HepG2 (cell line): ENCODE data around the gene CLPTM1L. TPM values are rescaled to one million over a fixed set of nuclear protein-coding genes. Genes with fewer than 3 reads are reported as not detected.

Experiments
- ATAC-seq: fragments of 200-7000 bp; cut with Tn5 transposase; 3 replicates; pipeline ENCODE4 v1.9.1; 2020; ENCODE audit warnings: mild to moderate bottlenecking, moderate library complexity
- BruUV-seq: library from RNA; stranded (reverse); fragments of 400-500 nt; replicated peaks from 2 replicates; lab custom pipeline; 2021; lab: Mats Ljungman, UMichigan
- CTCF ChIA-PET: fragments of 300-600 bp; formaldehyde crosslinking; extraction: SDS; loops from one replicate; lab custom pipeline; 2021; ENCODE audit warnings: low total read pairs, inconsistent platforms, low intra/inter-chr PET ratio; lab: Yijun Ruan, JAX
- POLR2A ChIA-PET: fragments of 350-600 bp; sonication (Branson Sonifier 250); formaldehyde crosslinking; loops from one replicate; lab custom pipeline; 2020; ENCODE audit warnings: antibody characterized with exemption, inconsistent platforms; lab: Yijun Ruan, JAX
- DNase-seq: peaks from one replicate; pipeline ENCODE4 v3.0.0-alpha.2; 2015; ENCODE audit warnings: low spot score
- FAIRE-seq: peaks from 3 replicates; lab custom pipeline; 2011; peaks lifted over from hg19 to GRCh38; lab: Jason Lieb, UNC
- H2AFZ ChIP-seq: one replicate; pipeline ENCODE4 v1.6.1; 2011; ENCODE audit warnings: low read length, inconsistent platforms
- H3K27ac ChIP-seq: fragments of 300-600 bp; 3 replicates; pipeline ENCODE4 v1.8.0; 2011; ENCODE audit warnings: mixed run types, mild to moderate bottlenecking, mixed read lengths, low read length, inconsistent platforms; ENCODE audit not compliant: insufficient read depth; ENCODE audit errors: extremely low read length
- H3K27me3 ChIP-seq, 2 experiments: fragments of 200-600 bp in 1 of 2; 2 replicates in 1 of 2; 3 replicates in 1 of 2; pipeline versions ENCODE4 v1.6.0 to v1.8.0; 2011; ENCODE audit warnings: low read length in 2 of 2, mild to moderate bottlenecking in 2 of 2, moderate library complexity in 2 of 2, inconsistent platforms in 1 of 2; ENCODE audit not compliant: insufficient read depth in 2 of 2, control insufficient read depth in 1 of 2
- H3K36me3 ChIP-seq, 2 experiments: fragments of 200-600 bp in 1 of 2; replicated peaks in 1 of 2; 2 replicates in 1 of 2; 3 replicates in 1 of 2; pipeline versions ENCODE4 v1.5.1 to v1.8.0; 2011; ENCODE audit warnings: low read length in 2 of 2, inconsistent platforms in 1 of 2; ENCODE audit not compliant: insufficient read depth in 2 of 2, control insufficient read depth in 1 of 2
- H3K4me1 ChIP-seq: 2 replicates; pipeline ENCODE4 v1.5.1; 2012; ENCODE audit warnings: low read length, inconsistent platforms; ENCODE audit not compliant: insufficient read depth
- H3K4me2 ChIP-seq: 2 replicates; pipeline ENCODE4 v1.6.0; 2011; ENCODE audit warnings: low read depth, low read length, inconsistent platforms
- H3K4me3 ChIP-seq, 3 experiments: fragments of 200-600 bp in 1 of 3; sonication (generic), shearing (Covaris generic) in 1 of 3; replicated peaks in 1 of 3; 2 replicates each; pipeline ENCODE4 v1.5.1; 2011 to 2016; ENCODE audit warnings: low read length in 3 of 3, inconsistent platforms in 2 of 3, low read depth in 2 of 3, mild to moderate bottlenecking in 2 of 3, control low read depth in 1 of 3, mixed read lengths in 1 of 3; ENCODE audit not compliant: insufficient read depth in 1 of 3
- H3K79me2 ChIP-seq: one replicate; pipeline ENCODE4 v1.6.1; 2011; ENCODE audit warnings: low read length, inconsistent platforms; ENCODE audit not compliant: insufficient read depth
- H3K9ac ChIP-seq: 2 replicates; pipeline ENCODE4 v1.6.0; 2011; ENCODE audit warnings: mild to moderate bottlenecking, low read depth, low read length, inconsistent platforms; ENCODE audit not compliant: insufficient read depth
- H3K9me3 ChIP-seq: 2 replicates; pipeline ENCODE4 v1.5.1; 2012; ENCODE audit warnings: mild to moderate bottlenecking, low read length
- H4K20me1 ChIP-seq: 2 replicates; pipeline ENCODE4 v1.6.0; 2011; ENCODE audit warnings: inconsistent platforms, mild to moderate bottlenecking, low read length, moderate library complexity; ENCODE audit not compliant: insufficient read depth
- ARID2 ChIP-seq: sonication (generic); formaldehyde crosslinking; IDR thresholded peaks from 2 replicates; pipeline ENCODE4 v1.8.1; 2022; ENCODE audit warnings: mild to moderate bottlenecking, missing genetic modification reagents, borderline replicate concordance
- ATRX ChIP-seq: sonication (generic); formaldehyde crosslinking; IDR thresholded peaks from 2 replicates; pipeline ENCODE4 v1.4.0; 2020; ENCODE audit warnings: missing genetic modification reagents, borderline replicate concordance
- ERF ChIP-seq: IDR thresholded peaks from 2 replicates; pipeline ENCODE4 v1.6.1; 2018; ENCODE audit warnings: missing biosample characterization, missing genetic modification reagents
- HMG20A ChIP-seq: IDR thresholded peaks from 2 replicates; pipeline ENCODE4 v1.6.1; 2016; ENCODE audit warnings: borderline replicate concordance
- KDM5B ChIP-seq: sonication (generic); formaldehyde crosslinking; IDR thresholded peaks from 2 replicates; pipeline ENCODE4 v1.4.0; 2020; ENCODE audit warnings: missing genetic modification reagents, mild to moderate bottlenecking, borderline replicate concordance
- MTERF4 ChIP-seq: sonication (generic); formaldehyde crosslinking; IDR thresholded peaks from 2 replicates; pipeline ENCODE4 v1.8.0; 2023; ENCODE audit warnings: mild to moderate bottlenecking, missing genetic modification reagents
- NFYB ChIP-seq: sonication (generic); formaldehyde crosslinking; IDR thresholded peaks from 2 replicates; pipeline ENCODE4 v1.4.0; 2020; ENCODE audit warnings: missing genetic modification reagents
- NR3C1 ChIP-seq: sonication (generic); formaldehyde crosslinking; IDR thresholded peaks from 2 replicates; pipeline ENCODE4 v1.4.0; 2020; ENCODE audit warnings: missing genetic modification reagents
- PBX2 ChIP-seq: IDR thresholded peaks from 2 replicates; pipeline ENCODE4 v1.6.1; 2016; ENCODE audit warnings: control low read depth
- PLRG1 ChIP-seq: fragments of 450-650 bp; conservative IDR thresholded peaks from 2 replicates; pipeline ENCODE4 v1.6.1; 2016
- SNAPC2 ChIP-seq: sonication (generic); formaldehyde crosslinking; IDR thresholded peaks from 2 replicates; pipeline ENCODE4 v1.8.1; 2022; ENCODE audit warnings: mild to moderate bottlenecking, missing genetic modification reagents
- SOX5 ChIP-seq: IDR thresholded peaks from 2 replicates; pipeline ENCODE4 v1.6.1; 2016; ENCODE audit warnings: borderline replicate concordance
- SP2 ChIP-seq: sonication (generic); formaldehyde crosslinking; IDR thresholded peaks from 2 replicates; pipeline ENCODE4 v1.5.1; 2020; ENCODE audit warnings: mild to moderate bottlenecking, missing genetic modification reagents
- ZNF343 ChIP-seq: sonication (generic); formaldehyde crosslinking; IDR thresholded peaks from 2 replicates; pipeline ENCODE4 v1.4.0; 2020; ENCODE audit warnings: mild to moderate bottlenecking, missing genetic modification reagents
- ZNF83 ChIP-seq: sonication (generic); formaldehyde crosslinking; IDR thresholded peaks from 2 replicates; pipeline ENCODE4 v1.4.0; 2020; ENCODE audit warnings: missing genetic modification reagents, mild to moderate bottlenecking, borderline replicate concordance
- WGBS: methylation state at CpG from one replicate; pipeline ENCODE4 v1.1.6; 2017; ENCODE audit warnings: low lambda C conversion rate; 5-methylcytosine and 5-hydroxymethylcytosine counted together
- in situ Hi-C: cut with HindIII; loops from 2 replicates; pipeline ENCODE4 v1.10.0; 2017; ENCODE audit warnings: low pct_unique_long_range_greater_than_20kb; ENCODE audit not compliant: extremely low pct_ligation_motif_present
- intact Hi-C: fragments of 100-400 bp; cut with micrococcal nuclease; formaldehyde crosslinking; loops from one replicate; pipeline ENCODE4 v1.10.0; 2022; ENCODE audit not compliant: unreplicated experiment
- polyA plus RNA-seq, 8 experiments: library from polyadenylated mRNA; depleted of rRNA in 3 of 8; stranded (reverse) in 7 of 8; unstranded in 1 of 8; fragments of >200 nt; fragmentation: Illumina TruSeq in 4 of 8; extraction: Trizol in 4 of 8; gene quantifications; 2 replicates each; pipeline versions ENCODE4 v1.2.1 to v1.2.3, GENCODE V29; 2011 to 2016; ENCODE audit warnings: low read depth in 4 of 8, missing spikeins in 1 of 8, mixed read lengths in 1 of 8; ENCODE audit not compliant: insufficient read depth in 1 of 8
- total RNA-seq, 5 experiments: library from RNA; depleted of rRNA; stranded (reverse); fragments of >200 nt; fragmentation: Illumina TruSeq; extraction: Trizol; gene quantifications; 2 replicates each; pipeline ENCODE4 v1.2.3, GENCODE V29; 2016; ENCODE audit warnings: low read depth in 1 of 5
- TF ChIP-seq, protein P1 (sequence below): sonication (generic); formaldehyde crosslinking; IDR thresholded peaks from 2 replicates; pipeline ENCODE4 v1.5.1; 2020; ENCODE audit warnings: missing genetic modification reagents, mild to moderate bottlenecking, borderline replicate concordance
- TF ChIP-seq, protein P2 (sequence below): sonication (generic); formaldehyde crosslinking; IDR thresholded peaks from 2 replicates; pipeline ENCODE4 v1.4.0; 2020; ENCODE audit warnings: missing genetic modification reagents

CLPTM1L gene
- total and polyA plus RNA-seq, 2 of the 13 experiments (the other 11 are each of a cell fraction or from before 2014, with no cell fraction given) = 80.3 to 124 TPM

GRCh38 chr5:1285883-1286291 lies 59.0 kb downstream of the CLPTM1L start:
- Histone ChIP-seq H2AFZ (no peak overlapping the region), H3K27me3 (peaks cover 0 to 2% of the 10 kb centered on the region in 2 experiments; a peak in 2 of 5 replicates), H3K9me3 (no peaks in the 10 kb centered on the region), H3K4me2 (no peak overlapping the region), H3K4me3 (no peak overlapping the region), H3K9ac (no peak overlapping the region), H3K79me2 (no peaks in the 10 kb centered on the region), H3K27ac (no peak overlapping the region), H3K36me3 (no peaks in the 10 kb centered on the region; a peak in 1 of 5 replicates), H4K20me1 (no peaks in the 10 kb centered on the region), H3K4me1 (no peaks in the 10 kb centered on the region)
- CTCF ChIA-PET = no interaction called here
- DNase-seq (no peak), ATAC-seq (no peak), FAIRE-seq (no peak)
- BruUV-seq = no TSS peak
- intact Hi-C loops (no loop called here), in situ Hi-C loops (no loop called here)
- TF ChIP-seq SNAPC2 (no peak), NR3C1 (CRISPR knock-in tag) (no peak), ZNF83 (no peak), NFYB (no peak), KDM5B (CRISPR knock-in tag) (no peak), SP2 (CRISPR knock-in tag) (no peak)
- POLR2A ChIA-PET = no interaction called here
- WGBS = 68% methylated on average over 8 of the region's 25 CpGs

DNA sequence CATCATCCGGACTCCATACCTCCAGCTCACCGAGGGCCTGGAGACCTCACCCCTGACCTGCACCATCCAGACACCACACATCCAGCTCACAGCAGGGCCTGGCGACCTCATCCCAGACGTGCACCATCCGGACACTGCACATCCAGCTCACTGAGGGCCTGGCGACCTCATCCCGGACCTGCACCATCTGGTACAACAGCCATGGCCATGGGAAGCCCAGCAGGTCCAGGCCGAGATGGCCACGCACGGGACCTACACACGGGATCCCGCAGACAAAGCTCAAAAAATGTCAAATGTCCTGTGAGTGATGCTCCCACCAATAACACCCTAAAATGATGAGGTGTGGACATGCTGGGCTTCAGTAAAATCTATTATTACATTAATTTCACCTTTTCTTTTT lies 59.8 kb downstream of the CLPTM1L start:
- TF ChIP-seq, protein P1, sequence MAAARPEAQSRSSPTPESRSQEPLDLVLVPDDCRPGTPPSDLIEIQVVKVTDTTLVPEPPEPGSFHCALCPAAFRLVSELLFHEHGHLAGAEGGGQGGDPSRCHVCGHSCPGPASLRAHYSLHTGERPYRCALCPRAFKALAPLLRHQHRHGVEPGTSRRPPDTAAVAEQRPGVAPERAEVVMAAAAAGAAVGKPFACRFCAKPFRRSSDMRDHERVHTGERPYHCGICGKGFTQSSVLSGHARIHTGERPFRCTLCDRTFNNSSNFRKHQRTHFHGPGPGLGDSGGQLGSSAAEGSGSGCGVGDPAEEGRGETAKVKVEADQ (CRISPR knock-in tag) = no peak
- no peak for TF ChIP-seq SOX5 (CRISPR knock-in tag)
- no peak for TF ChIP-seq MTERF4 (CRISPR knock-in tag)
- TF ChIP-seq PBX2 (CRISPR knock-in tag) = no peak
- no peak for TF ChIP-seq ARID2 (CRISPR knock-in tag)
- TF ChIP-seq, protein P2, sequence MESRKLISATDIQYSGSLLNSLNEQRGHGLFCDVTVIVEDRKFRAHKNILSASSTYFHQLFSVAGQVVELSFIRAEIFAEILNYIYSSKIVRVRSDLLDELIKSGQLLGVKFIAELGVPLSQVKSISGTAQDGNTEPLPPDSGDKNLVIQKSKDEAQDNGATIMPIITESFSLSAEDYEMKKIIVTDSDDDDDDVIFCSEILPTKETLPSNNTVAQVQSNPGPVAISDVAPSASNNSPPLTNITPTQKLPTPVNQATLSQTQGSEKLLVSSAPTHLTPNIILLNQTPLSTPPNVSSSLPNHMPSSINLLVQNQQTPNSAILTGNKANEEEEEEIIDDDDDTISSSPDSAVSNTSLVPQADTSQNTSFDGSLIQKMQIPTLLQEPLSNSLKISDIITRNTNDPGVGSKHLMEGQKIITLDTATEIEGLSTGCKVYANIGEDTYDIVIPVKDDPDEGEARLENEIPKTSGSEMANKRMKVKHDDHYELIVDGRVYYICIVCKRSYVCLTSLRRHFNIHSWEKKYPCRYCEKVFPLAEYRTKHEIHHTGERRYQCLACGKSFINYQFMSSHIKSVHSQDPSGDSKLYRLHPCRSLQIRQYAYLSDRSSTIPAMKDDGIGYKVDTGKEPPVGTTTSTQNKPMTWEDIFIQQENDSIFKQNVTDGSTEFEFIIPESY (CRISPR knock-in tag) = no peak
- TF ChIP-seq HMG20A = no peak
- no peak for TF ChIP-seq PLRG1
- TF ChIP-seq ERF (CRISPR knock-in tag) = no peak
- TF ChIP-seq ZNF343 (CRISPR knock-in tag) = no peak
- no peak for TF ChIP-seq ATRX (CRISPR knock-in tag)
- no peak for DNase-seq
- H3K27me3 ChIP-seq = peaks cover 0 to 2% of the 10 kb centered on the region in 2 experiments; a peak in 2 of 5 replicates
- no peak overlapping the region for H2AFZ ChIP-seq
- WGBS = 54% methylated on average over 9 of the region's 12 CpGs
- no peaks in the 10 kb centered on the region for H4K20me1 ChIP-seq
- H3K9me3 ChIP-seq = no peaks in the 10 kb centered on the region
- intact Hi-C loops (no loop called here), in situ Hi-C loops (no loop called here)
- no peak overlapping the region for H3K4me2 ChIP-seq
- FAIRE-seq = no peak
- no peaks in the 10 kb centered on the region for H3K4me1 ChIP-seq
- H3K36me3 ChIP-seq = no peaks in the 10 kb centered on the region; a peak in 1 of 5 replicates
- H3K27ac ChIP-seq = no peak overlapping the region
- ChIA-PET POLR2A (no interaction called here), CTCF (no interaction called here)
- H3K4me3 ChIP-seq = no peak overlapping the region
- no peaks in the 10 kb centered on the region for H3K79me2 ChIP-seq
- no peak overlapping the region for H3K9ac ChIP-seq
- no peak for ATAC-seq
- BruUV-seq = no TSS peak
